Inflammatory macrophage (primary cell): ENCODE results near the gene EFS.
"Not testable (repeated sequence)": the region's sequence is repeated elsewhere in the genome, so short reads cannot be mapped to it uniquely, and the experiment has no call there.

Experiments
- DNase-seq, 2 donors: peaks; one replicate each; pipeline ENCODE4 v3.0.0-alpha.2; 2020 to 2022

EFS gene

DNA sequence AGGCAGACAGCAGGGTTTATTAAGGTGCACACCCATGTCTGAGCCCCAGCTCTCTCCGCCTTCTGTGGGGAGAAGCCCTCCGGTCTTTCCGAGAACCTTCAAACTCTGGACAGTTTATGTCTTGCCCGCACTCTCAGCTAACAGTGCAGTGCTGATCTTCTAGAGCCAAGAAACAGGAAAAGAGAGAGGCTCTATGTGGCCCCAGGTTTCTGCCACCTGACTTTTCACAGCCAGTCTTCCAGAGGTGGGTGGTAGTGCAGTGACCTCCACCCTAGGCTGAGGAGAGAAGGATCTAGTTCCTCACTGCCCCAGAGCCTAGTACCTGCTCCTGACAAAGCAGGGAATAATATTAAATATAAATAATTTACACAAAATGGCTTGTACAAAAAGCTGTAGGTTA, 8.3 kb downstream of the EFS start:
- no peak for DNase-seq

DNA sequence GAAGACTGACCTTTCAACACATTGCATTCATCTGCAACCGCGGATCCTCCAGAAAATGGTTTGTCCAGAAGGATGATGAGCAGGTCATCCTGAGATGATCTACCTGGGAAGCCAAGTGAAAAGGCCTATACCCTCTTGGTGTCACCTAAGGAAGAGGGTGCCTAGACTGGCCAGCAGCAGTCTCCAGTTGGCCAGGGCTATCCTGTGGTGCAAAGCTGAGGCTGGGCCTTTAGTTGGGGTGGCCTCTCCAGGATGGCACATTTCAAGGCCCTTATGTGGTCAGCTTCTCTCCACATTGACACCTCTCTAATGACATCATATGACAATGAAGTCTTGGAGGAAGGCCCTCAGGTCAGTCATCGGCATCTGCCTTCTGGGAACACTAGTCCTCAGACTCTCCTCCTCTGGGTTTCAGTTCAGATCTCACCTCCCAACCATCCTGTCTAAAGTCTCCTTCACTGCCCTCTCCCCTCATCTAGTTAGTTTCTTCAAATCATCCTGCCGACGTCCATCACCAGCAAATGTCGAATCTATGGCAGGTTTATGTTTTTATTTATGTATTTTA, 9.0 kb downstream of the EFS start:
- no peak for DNase-seq

DNA sequence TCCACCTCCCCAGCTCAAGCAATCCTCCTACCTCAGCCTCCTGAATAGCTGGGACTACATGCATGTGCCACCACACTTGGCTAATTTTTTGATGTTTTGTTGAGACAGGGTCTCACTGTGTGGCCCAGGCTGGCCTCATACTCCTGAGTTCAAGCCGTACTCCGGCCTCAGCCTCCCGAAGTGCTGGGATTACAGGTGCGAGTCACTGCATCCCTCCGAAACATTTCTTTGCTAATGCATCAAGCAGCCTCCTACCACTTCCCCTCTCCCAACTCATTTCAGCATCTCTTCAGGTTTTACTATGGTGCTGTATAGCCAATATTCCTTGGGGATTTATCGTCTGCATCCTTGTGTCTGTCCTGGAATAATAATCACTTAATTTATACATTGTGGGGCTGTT, 10.0 kb downstream of the EFS start:
- DNase-seq = no peak

DNA sequence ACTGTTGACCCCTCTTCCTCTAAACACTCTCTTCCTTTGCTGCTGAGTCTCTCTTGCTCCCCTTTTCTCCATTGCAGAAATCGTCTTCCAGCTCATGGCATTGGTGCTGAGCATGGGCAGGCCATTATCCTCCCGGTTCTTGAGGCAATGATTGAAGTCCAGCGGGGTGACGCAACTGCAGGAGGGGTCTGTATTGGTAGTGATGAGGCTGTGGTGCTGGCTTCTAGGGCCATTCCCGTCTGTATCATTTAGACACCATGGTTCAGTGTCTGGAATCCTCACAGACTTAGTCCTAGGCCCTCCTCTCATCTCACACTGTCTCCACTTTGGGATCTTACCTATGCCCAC, 11.6 kb downstream of the EFS start:
- no peak for DNase-seq

DNA sequence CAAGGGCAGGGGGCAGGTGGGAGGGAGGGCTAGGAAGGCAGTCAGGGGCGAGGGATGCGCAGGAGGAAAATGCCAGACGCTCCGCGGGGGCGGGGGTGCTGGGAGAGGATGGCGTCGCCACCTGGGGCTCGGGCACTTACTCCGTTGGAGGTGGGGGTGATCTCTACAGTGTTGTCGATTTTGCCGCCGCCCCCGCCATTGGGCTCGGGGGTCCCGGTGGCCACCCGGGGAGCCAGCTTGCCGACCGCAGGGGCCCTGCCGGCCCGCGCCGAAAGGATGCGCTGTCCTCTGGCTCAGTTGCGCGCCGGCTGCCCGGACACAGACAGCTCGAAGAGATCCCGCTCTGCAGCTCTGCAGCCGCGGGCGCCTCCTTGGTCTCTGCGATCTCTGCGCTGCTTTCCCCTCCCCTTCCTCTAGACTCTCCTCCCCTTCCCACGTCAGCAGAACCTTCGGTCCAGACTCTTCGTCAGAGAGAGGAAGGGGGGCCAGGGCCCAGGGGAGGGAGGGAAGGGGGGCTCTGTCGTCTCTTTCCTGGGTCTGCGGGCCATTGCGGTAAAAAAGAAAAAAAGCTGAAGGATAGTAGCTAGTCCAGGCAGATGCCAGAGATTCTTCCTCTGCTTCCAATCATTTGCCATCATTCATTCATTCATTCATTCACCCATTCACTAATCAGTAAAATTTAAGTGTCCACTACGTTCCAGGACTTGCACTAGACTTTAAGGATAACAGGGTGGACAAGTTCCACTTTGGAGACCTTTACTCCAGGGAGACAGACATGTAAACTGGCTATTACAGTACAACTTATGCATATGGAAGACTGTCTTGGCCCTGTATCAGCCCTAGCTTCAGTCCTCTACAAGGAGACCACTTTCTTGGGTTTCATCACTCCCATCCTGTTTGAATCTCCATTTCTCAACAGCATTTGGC, 12.2 kb downstream of the EFS start, which contains the start of gene SLC22A17:
Gene SLC22A17 (minus strand): TSS at position 382 of the 927 bp plus-strand sequence.
- peak in 1 of 2 donors; percentile 8 for DNase-seq

DNA sequence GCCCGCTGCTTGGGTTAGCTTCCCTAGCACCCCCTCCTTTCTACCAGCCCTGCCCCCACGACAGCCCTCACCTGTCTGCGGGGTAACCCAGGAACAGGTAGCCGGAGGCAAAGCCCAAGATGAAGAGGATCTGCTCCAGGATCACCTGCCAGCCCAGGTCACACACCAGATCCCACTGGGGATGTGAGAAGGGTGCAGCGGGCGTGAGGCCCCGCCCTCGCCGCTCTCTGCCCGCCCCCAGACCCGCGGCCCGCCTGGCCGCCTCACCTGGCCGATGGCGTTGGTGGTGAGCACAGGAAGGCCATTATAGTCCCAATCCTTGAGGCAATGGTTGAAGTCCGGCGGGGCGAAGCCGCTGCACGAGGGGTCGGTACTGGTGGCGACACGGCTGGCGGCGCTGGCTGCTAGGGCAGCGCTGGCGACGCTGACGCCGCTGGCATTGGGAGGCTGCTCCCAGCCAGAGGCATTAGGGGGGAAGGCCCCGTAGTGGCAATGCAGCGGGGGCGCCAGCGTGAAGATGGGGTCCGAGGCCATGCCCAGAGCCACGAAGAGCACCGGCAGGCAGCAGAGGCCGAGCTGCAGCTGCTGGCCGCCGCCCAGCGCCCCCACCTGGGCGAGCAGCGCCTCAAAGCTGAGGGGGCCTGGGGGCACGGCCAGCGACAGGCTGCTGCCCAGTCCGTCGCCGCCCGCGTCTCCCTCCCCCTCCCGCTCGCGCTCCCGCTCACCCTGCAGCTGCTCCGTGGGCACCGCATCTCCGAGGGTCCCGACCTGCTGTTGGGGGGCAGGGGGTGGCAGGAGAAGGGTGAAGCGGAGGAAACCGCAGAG, 13.1 kb downstream of the EFS start:
- no peak for DNase-seq

DNA sequence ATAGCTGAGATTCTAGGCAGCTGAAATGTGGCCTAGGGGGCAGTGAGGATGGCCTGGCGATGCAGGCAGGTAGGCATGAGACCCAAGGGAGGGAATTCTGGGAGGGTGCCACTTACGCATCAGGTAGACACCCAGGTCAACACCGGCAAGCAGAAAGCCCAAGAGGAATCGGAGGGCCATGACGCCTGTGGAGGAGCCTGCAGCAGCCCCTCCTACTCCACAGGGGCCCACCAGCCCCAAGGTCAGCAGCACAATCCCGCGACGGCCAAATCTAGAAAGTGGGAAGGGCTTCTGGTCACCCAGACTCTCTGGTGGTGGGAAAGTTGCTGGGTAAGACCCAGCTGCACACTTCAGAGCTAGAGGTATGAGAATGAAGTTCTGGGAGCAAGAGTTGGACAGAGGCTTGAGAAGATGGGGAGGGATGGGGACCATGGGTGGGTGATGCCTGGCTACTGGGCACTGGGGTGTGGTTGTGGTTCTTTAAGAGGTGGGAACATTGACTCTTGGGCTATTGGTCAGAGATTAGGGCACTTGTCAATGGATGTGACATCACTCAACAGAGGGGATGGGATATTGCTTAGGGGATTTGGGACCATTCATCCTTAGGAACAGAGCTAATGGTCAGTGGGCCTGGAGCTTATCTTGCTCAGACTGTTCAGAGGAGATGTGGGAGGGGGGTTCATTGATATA, 15.7 kb downstream of the EFS start:
- no peak for DNase-seq

DNA sequence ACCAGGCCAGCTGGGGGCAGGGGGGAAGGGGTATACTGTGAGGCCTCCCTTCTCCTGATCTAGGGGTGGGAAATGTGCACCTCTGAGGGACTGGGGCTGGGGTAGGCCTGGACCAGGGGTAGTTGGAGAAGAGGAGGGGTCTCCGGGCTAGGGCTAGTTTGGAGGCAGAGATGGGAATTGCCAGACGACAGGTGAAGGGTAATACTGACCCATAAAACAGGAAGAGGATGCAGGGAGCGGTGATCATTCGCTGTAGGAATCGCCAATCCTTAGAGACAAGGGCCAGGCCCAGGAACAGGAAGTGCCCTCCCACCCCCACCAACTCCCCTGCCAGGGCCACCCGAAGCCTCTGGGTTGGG, 16.7 kb downstream of the EFS start:
- no peak for DNase-seq

DNA sequence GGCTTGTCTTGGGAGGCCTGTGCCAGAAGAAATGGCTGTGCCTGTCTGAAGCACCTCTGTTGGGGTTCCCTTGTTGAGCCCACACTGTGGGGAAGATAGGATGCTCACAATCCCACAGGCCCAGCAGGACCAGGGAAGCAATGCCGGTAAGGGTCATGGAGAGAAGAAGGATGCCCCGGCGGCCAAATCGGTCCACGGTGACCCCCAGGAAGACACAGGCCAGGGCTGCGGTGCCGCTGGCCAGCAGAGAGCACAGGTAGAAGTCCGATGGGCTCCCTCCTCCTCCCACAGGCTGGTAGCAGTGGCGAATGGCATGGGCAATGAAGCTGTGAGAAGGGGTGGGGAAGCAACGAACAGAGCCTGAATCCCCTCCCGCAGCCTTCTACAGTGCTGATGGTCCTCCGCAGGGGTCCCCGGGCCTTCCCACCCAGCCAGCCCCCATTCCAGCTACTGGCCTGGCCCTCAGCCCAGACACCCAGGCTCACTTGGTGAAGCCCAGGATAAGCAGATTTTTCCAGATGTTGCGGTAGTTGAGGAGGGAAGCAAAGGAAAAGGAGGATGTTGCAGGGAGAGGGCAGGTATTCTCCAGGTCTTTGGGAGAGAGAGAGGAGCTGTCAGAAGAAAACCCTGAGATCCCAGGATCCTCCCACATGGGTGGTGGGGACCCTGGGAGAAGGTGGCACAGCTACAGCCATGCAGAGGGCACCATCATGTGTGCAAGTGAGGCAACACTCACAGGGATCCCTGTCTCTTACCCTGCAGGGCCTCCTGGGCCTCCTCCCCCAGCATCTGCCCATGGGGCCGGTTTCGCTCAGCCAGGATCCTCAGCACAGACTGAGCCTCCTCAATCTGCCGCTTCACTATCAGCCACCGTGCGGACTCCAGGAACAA, 17.3 kb downstream of the EFS start:
- no peak for DNase-seq

DNA sequence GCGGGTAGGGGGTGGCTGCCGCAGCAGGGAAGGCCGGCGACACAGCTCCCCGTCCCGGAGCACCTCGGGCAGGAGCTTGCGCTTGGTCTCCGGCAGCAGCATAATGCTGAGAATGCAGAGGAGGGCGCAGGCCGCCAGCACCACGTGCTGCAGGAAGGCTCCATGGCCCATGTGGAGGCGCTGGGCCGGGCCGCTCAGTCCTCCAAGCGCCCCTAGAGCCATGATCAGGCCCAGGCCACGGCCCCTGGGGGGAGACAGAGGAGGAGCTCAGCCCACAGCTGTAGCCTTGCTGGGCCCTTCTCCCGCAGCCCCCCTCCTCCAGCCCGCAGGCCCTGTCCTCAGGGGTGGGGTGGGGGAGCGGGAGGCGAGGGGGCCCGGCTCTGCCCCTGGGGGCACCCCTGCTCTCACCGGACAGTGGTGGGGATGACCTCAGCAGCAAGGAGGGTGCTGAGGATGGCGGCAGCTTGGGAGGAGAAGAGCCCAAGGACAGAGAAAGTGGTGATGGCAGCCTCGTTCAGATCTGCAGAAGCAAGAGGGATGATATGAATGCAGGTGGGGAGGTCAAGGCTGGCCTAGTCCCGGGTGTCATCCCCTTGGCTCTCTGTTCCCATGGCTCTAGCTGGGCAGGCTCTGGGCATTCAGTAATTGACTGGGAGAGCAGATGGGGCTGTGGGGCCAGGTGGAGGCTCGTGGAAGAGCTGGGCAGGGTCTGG, 18.1 kb downstream of the EFS start:
- no peak for DNase-seq

DNA sequence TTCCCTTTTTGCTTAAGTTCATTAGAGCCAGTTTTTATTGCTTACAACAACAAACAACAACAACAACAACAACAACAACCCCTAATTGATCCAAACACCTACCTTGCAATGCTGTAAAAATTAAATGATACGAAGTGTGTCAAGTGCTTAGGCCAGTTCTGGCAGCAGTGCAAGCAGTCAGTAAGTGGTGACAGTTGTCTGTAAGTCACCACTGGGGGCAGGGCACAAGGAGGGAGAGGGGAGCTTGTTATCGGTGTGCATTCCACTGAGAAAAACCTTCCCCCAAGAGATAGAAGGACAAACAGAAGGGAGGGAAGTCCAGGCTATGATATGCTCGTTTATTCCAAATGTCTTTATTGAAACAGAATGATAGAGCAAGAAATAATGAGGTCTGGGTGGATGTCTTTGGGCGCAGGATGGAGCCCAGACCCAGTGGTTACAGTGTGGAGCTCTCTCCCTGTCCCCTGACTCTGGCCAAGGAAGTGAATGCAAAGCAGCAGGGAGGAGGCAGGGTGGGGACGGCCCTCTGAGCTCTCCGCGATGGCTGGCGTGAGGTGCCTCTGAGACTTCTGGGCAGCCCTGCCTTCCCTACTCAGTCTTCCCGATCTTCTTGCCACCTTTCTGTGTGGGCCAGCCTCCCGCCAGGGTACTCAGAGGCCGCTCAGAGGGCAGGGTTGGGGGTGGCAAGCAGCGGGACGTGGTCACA, 18.8 kb downstream of the EFS start:
- DNase-seq = no peak

DNA sequence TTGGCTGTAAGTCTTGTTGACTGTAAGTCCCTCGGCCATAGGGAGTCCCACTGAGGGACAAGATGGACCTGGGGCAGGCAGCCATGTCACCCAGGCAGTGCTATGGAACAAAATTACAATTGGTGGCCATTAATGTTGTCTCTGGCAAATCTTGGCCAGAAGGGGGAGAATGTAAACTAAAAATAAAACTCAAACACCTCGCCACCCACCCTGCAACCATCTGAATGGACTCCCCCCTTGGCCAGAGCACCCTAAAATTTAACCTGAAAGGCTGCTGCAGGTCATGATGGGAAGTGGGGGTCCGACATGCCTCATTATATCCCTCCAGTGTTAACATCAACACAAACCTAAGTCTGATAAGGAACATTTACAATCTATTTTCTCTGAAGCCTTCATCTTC, 20.5 kb downstream of the EFS start:
- no peak for DNase-seq

DNA sequence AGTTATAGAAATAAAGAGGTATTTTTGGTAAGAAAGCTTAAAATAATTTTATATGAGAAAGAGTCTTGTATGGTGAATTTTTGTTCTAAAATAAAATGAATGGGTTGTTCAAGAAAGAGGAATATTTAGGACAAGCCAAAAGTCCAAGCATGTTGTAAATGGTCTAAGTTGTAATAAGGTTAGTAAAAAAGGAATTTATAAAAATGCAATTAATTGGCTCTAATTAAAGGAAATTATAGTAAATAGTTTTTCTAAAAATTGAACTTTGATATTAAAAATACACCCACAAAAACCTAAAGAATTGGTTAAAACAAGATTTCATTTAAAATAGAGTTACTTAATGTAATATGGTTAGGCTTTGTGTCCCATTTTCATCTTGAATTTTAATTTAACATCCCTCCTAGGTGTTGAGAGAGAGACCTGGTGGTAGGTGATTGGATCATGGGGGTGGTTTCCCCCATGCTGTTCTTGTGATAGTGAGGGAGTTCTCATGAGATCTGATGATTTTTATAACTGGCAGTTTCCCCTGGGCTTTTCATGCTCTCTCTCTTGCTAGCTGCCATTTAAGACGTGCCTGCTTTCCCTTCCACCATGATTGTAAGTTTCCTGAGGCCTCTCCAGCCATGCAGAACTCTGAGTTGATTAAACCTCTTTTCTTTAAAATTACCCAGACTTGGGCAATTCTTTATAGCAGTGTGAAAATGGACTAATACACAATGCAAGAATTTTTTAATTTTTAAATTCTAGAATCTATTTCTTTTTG, 25.3 kb downstream of the EFS start:
- no peak for DNase-seq

DNA sequence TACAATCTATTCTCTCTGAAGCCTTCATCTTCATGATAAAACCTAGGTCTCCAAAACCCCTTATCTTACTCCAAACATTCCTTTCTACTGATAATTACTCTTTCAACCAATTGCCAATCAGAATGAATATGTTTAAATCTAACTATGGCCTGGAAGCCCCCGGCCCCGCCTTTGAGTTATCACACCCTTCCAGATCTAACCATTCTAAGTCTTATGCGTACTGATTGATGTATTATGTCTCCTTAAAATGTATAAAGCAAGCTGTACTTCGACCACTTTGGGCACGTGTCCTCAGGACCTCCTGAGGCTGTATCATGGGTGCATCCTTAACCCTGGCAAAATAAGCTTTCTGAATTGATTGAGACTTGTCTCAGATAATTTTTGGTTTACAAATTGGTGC, 29.3 kb downstream of the EFS start:
- DNase-seq = no peak

DNA sequence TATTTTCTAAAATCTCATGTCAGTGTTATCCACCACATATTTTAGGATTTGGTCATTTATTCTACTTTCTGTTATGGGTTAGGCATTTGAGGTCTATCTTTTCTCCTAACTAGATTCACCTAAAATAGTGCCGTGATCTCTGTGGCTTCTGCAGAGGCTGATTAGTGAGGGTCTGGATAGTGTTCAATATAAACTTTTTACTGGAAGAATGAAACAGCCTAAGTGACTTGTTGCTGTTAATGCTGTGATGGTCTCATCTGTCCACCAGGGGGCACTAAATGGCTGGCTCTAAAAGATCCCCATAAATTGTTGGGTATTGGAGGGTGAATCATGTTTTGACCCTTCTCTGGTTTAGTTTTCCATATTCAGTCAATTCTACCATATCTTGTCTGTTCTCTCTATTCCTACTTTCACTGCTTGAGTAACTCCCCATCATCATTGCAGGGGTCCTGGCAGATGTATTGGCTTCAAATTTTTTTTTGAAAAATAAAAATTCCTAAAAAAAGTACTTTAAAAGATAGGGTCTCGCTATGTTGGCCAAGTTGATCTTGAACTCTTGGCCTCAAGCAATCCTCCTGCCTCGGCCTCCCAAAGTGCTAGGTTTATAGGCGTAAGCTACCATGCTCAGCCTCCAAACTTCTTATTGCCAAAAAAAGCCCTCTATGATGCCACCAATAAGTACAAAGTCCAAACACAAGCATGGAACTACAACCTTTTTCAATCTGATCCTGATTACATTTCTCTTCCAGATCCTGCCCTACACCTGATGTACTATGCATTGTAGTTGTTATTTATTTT, 36.8 kb downstream of the EFS start:
- peak; percentile 76 to 80 for DNase-seq

DNA sequence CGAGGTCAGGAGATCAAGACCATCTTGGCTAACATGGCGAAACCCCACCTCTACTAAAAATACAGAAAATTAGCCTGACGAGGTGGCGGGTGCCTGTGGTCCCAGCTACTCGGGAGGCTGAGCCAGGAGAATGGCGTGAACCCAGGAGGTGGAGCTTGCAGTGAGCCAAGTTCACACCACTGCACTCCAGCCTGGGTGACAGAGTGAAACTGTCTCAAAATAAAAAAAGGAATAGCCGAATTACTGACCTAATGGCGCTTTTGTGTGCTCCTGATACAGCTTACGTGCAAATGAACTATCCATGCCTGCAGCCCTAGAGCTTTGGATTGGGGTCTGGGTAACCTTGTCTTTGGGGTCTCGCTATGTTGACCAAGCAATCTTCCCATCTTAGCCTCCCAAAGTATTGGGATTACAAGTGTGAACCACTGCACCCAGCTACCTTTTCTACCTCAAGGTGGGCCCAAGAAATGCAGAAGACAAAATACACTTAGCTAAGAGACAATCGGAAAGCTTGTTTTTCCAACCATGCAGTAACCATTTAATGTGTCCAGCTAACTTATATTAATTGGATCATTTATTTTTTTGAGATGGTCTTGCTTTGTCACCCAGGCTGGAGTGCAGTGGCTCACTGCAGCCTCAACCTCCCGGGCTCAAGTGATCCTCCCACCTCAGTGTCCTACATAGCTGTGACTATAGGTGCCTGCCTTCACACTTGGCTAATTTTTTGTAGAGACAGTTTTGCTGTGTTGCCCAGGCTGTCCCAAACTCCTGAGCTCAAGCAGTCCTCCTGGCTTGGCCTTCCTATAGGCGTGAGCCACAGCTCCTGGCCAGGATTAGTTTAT, 38.3 kb downstream of the EFS start:
- DNase-seq = no peak

DNA sequence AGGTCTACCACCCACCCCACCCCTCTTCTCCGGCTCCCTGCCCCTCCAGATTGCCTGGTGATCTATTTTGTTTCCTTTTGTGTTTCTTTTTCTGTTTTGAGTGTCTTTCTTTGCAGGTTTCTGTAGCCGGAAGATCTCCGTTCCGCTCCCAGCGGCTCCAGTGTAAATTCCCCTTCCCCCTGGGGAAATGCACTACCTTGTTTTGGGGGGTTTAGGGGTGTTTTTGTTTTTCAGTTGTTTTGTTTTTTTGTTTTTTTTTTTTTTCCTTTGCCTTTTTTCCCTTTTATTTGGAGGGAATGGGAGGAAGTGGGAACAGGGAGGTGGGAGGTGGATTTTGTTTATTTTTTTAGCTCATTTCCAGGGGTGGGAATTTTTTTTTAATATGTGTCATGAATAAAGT, 39.2 kb downstream of the EFS start:
- not testable (repeated sequence) for DNase-seq

DNA sequence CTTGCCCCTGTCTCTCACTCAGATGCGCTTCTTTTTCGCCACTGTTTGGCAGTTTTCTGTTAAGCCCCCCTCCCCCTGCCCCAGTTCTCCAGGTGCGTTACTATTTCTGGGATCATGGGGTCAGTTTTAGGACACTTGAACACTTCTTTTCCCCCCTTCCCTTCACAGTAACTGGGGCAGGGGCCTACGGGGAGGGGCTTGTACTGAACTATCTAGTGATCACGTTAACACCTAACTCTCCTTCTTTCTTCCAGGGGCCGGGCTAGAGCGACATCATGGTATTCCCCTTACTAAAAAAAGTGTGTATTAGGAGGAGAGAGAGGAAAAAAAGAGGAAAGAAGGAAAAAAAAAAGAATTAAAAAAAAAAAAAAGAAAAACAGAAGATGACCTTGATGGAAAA, 40.0 kb downstream of the EFS start:
- DNase-seq = no peak
